Fibroblast of mammary gland (primary cell): ENCODE results near the gene BCOR.

Source experiments
- DNase-seq: peaks from one replicate; pipeline ENCODE4 v3.0.0-alpha.2; 2010; ENCODE audit warnings: low read depth
- H3K4me3 ChIP-seq: 2 replicates; pipeline ENCODE4 v1.5.1; 2011; ENCODE audit warnings: low read depth, mild to moderate bottlenecking, low read length, moderate library complexity; ENCODE audit not compliant: control insufficient read depth
- TF ChIP-seq, protein P1 (sequence below): conservative IDR thresholded peaks from 2 replicates; pipeline ENCODE4 v1.5.1; 2011; ENCODE audit warnings: low read depth, low read length, inconsistent platforms; ENCODE audit not compliant: control insufficient read depth, insufficient read depth

Gene BCOR

DNA sequence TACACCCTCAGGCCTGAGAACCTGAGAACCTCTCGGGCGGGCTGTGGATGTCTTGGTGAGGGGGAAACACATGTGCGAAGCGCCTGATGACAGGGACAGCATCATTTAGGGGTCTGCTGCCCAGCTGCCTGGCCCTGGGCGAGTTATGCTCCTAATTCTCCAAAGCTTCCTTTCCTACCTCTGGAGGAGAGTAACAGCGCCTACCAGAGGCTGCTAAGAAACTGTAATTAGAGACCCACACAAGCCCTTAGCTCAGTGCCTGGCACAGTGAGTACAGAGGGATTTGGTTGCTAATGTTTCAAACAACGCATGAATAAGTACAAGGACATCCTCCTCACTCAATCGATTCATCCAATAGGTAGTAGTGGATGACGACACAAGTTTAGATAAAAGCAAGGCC lies 40.4 kb downstream of the BCOR start:
- DNase-seq, result no peak
- H3K4me3 ChIP-seq, result no peak overlapping the region
- TF ChIP-seq, protein P1, sequence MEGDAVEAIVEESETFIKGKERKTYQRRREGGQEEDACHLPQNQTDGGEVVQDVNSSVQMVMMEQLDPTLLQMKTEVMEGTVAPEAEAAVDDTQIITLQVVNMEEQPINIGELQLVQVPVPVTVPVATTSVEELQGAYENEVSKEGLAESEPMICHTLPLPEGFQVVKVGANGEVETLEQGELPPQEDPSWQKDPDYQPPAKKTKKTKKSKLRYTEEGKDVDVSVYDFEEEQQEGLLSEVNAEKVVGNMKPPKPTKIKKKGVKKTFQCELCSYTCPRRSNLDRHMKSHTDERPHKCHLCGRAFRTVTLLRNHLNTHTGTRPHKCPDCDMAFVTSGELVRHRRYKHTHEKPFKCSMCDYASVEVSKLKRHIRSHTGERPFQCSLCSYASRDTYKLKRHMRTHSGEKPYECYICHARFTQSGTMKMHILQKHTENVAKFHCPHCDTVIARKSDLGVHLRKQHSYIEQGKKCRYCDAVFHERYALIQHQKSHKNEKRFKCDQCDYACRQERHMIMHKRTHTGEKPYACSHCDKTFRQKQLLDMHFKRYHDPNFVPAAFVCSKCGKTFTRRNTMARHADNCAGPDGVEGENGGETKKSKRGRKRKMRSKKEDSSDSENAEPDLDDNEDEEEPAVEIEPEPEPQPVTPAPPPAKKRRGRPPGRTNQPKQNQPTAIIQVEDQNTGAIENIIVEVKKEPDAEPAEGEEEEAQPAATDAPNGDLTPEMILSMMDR, result no peak

DNA sequence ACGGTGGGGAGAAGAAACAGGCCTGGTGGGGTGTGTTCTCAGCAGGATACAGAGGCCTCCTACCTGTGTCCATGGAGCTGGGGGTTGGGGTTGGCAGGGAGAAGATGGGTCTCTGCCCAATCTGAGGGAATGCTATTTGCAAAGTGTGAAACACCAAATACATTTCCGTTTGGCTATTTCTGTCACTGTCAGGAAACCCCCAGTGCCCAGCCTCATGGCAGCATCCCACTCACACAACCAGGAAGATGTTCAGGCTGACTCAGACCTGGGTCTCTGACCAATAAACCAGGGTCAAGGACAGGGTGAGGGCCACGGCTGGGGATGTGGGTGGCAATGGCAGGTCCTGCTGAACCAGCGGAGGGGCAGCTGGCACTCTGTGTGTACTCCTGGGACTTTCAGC lies 41.3 kb downstream of the BCOR start:
- TF ChIP-seq, protein P1, result no peak
- no peak overlapping the region for H3K4me3 ChIP-seq
- no peak for DNase-seq

DNA sequence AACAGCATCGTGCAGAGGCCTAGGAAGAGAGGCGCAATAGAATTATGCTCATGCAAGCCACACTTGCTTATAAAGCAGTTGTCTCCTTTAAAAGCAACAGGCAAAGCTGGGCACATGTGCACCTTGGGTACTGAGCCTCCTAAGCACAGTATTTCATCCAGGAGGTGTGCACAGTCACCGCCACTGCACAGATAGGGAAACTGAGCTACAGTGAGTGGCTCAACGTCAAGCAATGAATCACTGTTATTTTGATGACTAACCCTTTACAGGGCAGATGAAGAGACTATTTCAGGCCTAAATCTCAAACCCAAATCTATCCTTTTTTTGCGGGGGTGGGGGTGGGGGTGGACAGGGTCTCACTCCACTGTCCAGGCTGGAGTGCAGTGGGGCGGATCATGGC lies 42.3 kb downstream of the BCOR start:
- no peak overlapping the region for H3K4me3 ChIP-seq
- TF ChIP-seq, protein P1, result no peak
- DNase-seq, result peak; percentile 17

DNA sequence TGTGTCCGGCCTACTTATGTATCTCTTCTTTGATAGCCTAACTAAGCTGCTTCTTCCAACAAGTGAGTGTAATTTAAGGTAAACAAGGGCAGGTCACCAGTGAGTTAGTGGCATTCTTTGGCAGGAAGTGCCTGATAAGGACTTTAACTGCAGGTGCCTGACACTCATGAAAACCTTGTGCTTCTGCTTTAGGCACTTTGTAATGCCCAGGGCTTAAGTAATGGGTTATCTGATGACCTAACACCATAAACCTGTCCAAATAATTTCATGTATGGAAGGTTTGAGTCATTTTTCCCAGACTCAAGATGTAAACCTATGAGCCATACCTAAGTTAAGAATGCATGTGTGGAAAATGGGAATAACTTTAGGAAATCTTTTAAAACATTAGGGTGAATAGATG lies 43.0 kb downstream of the BCOR start:
- DNase-seq, result no peak
- no peak overlapping the region for H3K4me3 ChIP-seq
- TF ChIP-seq, protein P1, result no peak

DNA sequence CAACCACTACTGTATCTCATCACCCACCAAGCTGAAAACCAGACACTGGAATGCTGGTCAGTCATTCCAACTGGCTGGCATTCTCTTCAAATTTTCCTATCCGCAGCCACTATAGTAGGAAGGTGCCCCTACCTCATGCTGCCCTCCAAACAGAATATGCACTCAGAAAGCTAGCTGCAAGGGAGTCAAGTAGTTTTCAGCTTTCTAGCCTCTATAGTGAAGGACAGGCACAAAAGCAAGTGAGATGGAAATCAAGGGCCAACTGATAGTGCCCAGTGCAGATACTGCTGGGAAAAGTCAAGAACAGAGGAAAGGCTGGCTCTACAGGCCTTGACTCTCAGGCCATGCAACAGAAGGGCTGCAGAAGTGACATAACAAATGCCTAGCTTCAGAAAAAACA lies 47.2 kb downstream of the BCOR start:
- no peak for DNase-seq
- TF ChIP-seq, protein P1, result no peak
- no peak overlapping the region for H3K4me3 ChIP-seq

DNA sequence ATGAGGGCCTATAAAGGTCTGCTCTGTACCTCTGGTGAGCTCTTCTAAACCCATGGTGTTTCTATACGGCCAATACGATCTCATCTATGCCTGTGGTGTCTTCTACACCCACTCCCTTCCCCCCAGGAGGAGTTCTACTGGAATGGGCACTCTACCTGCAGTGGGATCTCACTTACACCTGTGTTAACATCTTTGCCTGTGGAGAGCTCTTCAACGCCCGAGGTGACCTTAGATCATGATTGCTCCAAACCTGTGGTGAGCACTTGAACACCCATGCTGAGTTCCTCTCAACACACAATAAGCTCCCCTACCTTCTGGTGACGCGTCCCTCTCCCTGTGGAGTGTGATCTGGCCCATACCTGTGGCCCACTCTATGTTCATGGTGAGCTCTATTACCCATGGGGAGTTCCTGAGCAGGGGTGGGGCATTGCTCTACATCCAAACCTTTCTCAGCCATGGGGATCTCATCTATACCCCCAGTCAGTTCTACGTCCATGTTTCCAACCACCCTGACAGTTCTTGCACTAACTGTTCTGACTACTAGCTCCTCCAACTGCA lies 48.6 kb downstream of the BCOR start:
- no peak overlapping the region for H3K4me3 ChIP-seq
- DNase-seq, result no peak
- TF ChIP-seq, protein P1, result no peak

DNA sequence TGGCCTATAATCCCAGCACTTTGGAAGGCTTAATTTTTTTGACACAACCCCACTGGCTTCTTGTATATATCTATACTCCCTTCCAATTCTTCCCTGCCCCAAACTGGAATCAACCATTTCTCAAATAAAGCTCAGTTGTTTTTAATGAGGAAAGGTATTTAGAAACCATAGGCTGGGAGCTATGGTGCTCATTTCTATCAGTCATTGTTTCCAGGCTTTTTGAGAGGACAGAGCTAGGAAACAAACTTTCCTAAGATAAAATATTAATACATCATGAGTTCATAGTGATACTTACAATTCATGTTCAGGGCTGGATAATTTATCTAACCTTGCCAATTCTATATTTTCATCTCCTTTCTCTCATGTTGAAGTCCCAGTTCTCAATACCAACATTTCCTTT lies 50.3 kb downstream of the BCOR start:
- H3K4me3 ChIP-seq, result no peak overlapping the region
- TF ChIP-seq, protein P1, result no peak
- no peak for DNase-seq
